ENCODE results near the gene LGALS3.

- no peak for TF ChIP-seq CTCF (IDR thresholded peaks at IDR 0.05)
- no peak for TF ChIP-seq POLR2A (IDR thresholded peaks at IDR 0.05)
- no peak for TF ChIP-seq POLR2AphosphoS5 (IDR thresholded peaks at IDR 0.05)
- no peak for TF ChIP-seq EP300 (IDR thresholded peaks at IDR 0.05)
These were observed 7.2 kb downstream of the LGALS3 start for GRCh38 chr14:55136241-55136640.
